ENCODE measurements around the gene HUS1.

- TF ChIP-seq ZNF146 (tag by site-specific recombination; IDR thresholded peaks at IDR 0.05) = no peak
- TF ChIP-seq, protein P1, sequence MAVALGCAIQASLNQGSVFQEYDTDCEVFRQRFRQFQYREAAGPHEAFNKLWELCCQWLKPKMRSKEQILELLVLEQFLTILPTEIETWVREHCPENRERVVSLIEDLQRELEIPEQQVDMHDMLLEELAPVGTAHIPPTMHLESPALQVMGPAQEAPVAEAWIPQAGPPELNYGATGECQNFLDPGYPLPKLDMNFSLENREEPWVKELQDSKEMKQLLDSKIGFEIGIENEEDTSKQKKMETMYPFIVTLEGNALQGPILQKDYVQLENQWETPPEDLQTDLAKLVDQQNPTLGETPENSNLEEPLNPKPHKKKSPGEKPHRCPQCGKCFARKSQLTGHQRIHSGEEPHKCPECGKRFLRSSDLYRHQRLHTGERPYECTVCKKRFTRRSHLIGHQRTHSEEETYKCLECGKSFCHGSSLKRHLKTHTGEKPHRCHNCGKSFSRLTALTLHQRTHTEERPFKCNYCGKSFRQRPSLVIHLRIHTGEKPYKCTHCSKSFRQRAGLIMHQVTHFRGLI (tag by site-specific recombination; IDR thresholded peaks at IDR 0.05) = no peak
- TF ChIP-seq, protein P2, sequence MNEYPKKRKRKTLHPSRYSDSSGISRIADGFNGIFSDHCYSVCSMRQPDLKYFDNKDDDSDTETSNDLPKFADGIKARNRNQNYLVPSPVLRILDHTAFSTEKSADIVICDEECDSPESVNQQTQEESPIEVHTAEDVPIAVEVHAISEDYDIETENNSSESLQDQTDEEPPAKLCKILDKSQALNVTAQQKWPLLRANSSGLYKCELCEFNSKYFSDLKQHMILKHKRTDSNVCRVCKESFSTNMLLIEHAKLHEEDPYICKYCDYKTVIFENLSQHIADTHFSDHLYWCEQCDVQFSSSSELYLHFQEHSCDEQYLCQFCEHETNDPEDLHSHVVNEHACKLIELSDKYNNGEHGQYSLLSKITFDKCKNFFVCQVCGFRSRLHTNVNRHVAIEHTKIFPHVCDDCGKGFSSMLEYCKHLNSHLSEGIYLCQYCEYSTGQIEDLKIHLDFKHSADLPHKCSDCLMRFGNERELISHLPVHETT (tag by site-specific recombination; IDR thresholded peaks at IDR 0.05) = no peak
- TF ChIP-seq ZNF121 (tag by site-specific recombination; IDR thresholded peaks at IDR 0.05) = no peak
Measured at GRCh38 chr7:47965456-47965855, 14.0 kb downstream of the HUS1 start.
